Activated T-cell treated with anti-CD3 and anti-CD28 coated beads for 1 hour (primary cell): ENCODE results near the gene RABL6.
A peak's percentile ranks its signal among the peaks of the same experiment; 100 is the strongest.
"Not testable (repeated sequence)": the region's sequence is repeated elsewhere in the genome, so short reads cannot be mapped to it uniquely, and the experiment has no call there.

ENCODE experiments used
- DNase-seq: peaks from one replicate; pipeline ENCODE4 v3.0.0-alpha.2; 2020; ENCODE audit warnings: low read depth

RABL6 gene

DNA sequence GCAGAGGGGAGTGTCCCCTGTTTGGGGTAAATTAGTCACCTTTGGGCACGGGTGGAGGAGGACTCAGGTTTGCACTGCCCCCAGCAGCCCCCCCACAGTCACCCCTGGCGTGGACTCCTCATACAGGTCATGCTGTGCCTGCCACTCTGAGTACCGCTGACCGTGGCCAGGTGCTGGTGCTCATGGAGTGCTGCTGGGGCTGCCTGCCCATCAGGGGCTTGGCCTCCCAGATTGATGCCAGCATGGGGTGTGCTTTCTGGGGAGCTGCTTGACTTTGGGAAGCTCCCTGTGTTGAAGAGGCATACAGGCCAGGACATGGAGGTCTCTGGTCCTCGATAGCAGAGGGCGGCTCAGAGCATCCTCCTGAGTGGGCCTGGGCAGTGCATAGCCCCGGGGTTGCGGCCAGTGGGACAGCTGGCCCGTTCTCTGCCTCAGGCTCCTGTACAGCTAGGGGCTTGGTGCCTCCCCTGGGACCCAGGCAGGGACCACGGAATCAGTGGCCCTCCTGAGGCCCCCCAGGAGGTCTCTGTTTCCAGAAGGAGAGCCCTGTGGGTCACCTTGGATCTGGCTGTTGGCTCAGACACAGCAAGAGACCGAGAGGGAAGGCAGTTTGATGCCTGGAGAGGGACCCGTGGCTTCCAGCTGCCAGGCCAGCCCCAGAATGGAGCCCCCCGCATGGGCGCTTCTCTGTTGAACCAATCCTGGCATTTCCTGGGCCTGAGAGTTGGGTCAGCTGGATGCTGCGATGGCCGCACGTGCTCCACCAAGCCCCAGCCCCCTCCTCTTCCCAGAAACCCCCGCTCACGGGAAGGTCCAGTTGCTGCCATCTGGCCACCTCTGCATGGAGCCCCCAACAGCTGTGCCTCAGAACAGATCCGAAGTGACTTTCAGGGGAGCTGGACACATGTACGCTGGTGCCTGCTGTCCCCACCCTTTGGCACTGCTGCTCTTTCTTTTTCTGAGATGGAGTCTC is 28.5 kb downstream of the RABL6 start:
- DNase-seq: no peak

DNA sequence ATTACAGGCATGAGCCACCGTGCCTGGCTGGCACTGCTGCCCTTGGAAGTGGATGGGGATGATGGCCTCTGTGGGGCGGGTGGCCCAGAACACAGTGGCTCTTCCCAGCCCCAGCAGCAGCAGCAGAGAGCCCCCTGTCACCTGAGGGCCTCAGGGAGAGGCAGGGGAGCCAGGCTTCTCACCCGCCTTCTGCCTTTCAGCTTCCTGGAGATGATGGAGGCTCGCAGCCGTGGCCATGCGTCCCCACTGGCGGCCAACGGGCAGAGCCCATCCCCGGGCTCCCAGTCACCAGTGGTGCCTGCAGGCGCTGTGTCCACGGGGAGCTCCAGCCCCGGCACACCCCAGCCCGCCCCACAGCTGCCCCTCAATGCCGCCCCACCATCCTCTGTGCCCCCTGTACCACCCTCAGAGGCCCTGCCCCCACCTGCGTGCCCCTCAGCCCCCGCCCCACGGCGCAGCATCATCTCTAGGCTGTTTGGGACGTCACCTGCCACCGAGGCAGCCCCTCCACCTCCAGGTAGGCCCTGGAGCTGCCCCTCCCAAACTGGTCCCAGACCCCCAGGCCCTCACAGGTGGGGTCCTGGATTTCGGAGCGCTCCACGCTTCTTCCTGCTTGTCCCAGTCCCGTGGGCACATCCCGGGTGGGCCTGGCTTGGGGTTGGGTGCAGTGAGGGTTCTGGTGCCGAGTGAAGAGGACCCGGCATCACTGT is 29.6 kb downstream of the RABL6 start:
- DNase-seq: no peak

DNA sequence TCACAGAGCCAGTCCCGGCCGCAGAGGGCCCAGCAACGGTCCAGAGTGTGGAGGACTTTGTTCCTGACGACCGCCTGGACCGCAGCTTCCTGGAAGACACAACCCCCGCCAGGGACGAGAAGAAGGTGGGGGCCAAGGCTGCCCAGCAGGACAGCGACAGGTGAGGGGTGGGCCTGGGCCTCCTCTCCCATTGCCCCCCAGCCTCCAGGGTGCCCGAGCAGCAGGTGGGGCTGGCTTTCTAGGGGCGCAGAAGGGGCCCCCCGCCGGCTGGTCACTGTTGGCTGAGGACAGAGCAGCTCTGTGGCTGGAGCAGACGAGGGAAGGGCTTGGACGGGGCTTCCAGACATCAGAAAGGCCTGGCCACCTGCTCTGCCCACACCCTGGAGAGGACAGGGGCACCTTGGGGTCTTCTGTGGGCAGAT is 30.1 kb downstream of the RABL6 start:
- not testable (repeated sequence) for DNase-seq

GRCh38 chr9:136838314-136839228 is 30.8 kb downstream of the RABL6 start:
- no peak for DNase-seq

- DNase-seq: no peak
Observed at GRCh38 chr9:136839229-136840139, 31.7 kb downstream of the RABL6 start.

GRCh38 chr9:136840140-136840876 is 32.6 kb downstream of the RABL6 start:
- DNase-seq: no peak

- no peak for DNase-seq
Observed at GRCh38 chr9:136840877-136841645, 33.3 kb downstream of the RABL6 start.

DNA sequence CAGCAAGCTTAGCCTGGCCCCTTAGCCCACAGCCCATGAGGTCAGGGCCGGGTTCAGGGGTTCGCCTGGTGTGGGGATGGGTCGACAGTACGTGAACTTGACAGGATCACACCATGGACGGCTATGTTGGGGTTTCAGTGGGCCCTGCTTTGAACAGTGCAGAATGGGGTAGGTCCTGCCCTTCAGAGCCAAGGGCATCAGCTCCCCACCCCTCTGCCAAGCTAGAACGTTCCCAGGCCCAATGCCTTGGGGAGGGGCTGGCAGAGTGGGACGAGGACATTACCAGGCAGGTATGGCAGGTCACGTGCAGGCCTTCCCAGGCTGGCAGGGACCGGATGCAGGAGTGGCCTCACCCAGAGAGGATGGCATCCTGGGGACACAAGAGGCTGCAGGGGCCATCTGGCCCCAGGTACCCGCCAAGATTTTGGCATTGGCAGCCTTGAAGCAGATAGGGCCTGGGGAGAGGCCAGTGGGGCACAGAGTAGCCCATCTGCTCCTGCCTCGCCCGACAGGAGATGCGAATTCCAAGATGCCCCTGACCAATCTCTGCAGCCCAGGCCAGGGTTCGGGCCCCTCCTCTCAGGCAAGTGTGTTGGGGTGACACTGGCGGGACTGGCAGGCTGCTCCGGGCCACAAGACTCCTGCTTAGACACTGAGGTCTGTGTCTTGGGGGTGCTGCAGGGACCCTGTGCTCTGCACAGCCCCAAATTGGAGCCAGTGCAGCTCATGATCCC is 34.1 kb downstream of the RABL6 start:
- DNase-seq: not testable (repeated sequence)

DNA sequence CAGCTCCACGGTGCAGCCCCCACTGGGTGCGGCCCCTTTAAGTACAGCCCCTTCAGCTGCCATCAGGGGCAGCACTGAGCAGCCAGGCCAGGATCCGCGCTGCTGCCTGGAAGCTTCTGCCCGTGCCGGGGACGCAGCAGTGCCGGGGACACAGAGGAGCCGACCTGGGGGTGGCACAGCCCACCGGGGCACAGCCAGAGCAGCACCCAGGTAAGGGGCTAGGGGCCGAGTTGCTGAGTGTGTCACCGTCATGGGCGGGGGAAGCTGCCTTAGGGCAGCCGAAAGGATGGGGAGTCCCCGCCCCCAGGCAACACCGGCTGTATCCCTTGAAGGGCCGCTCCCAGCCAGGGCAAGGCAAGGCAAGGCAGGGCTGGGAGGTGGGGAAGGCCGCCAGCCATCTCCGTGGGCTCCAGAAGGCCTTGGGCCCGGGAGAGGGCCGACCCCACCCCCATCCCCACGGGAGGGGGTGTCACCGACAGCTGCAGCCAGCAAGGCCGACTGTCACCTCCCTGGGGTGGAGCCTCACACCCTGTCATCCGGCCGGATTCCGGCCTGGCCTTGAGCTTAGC is 34.7 kb downstream of the RABL6 start, which contains the start of gene AJM1:
TSS of gene AJM1 (plus strand) at position 99 of the 569 bp plus-strand sequence. CDS start 1,937 bp downstream, outside the sequence.
- peak; percentile 68 for DNase-seq

GRCh38 chr9:136843159-136843800 is 35.5 kb downstream of the RABL6 start:
- DNase-seq: not testable (repeated sequence)

GRCh38 chr9:136843801-136844740 is 36.3 kb downstream of the RABL6 start:
- DNase-seq: peak; percentile 50

- DNase-seq: no peak
Observed at GRCh38 chr9:136844761-136845464, 37.2 kb downstream of the RABL6 start.

- DNase-seq: no peak
Observed at GRCh38 chr9:136845465-136846260, 37.9 kb downstream of the RABL6 start.

- no peak for DNase-seq
Observed at GRCh38 chr9:136846376-136847087, 38.8 kb downstream of the RABL6 start.
